Limb (tissue), 2 donors: Measurements from ENCODE around the gene SLC7A5.
"Not testable (repeated sequence)": the region's sequence is repeated elsewhere in the genome, so short reads cannot be mapped to it uniquely, and the experiment has no call there.

Source experiments
- DNase-seq, 2 donors: peaks; one replicate each; pipeline ENCODE4 v3.0.0-alpha.2; 2016; ENCODE audit errors: extremely low spot score in 2 of 2

Gene SLC7A5

DNA sequence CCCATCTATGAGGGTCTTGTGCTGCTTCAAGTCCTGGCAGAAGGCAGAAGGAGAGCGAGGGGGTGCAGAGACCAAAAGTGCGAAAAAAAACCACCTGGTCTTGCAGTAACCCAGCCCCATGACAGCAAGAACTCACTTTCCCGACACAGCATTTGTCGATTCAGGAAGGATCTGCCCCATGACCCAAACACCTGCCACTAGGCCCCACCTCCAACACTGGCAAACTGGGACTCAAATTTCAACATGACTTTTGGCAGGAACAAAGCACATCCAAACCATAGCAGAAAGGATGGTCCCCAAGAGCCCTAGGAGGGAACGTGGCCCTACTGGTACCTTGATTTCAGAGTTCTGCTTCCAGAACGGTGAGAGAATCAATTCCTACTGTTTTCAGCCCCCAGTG, 68.8 kb downstream of the SLC7A5 start:
- DNase-seq, result no peak

DNA sequence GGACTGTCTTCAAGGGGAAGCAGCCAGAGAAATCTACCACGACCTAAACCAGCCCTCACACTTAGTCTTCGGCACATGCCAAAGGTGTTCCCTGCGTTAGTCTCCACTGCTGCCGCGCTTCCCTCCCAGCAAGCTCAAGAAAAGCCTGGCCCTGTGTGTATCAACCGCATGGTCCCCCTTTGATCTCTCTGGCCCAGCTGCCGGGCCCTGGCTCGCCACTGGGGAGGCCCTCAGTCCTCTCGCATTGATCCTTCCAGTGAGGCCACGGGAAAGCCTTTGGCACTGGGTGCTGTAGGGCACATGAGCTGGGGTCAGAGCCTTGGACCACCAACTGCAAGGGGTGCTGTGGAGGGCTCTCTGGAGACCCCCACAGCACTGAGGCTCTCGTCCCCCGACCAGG, 74.0 kb downstream of the SLC7A5 start:
- no peak for DNase-seq

DNA sequence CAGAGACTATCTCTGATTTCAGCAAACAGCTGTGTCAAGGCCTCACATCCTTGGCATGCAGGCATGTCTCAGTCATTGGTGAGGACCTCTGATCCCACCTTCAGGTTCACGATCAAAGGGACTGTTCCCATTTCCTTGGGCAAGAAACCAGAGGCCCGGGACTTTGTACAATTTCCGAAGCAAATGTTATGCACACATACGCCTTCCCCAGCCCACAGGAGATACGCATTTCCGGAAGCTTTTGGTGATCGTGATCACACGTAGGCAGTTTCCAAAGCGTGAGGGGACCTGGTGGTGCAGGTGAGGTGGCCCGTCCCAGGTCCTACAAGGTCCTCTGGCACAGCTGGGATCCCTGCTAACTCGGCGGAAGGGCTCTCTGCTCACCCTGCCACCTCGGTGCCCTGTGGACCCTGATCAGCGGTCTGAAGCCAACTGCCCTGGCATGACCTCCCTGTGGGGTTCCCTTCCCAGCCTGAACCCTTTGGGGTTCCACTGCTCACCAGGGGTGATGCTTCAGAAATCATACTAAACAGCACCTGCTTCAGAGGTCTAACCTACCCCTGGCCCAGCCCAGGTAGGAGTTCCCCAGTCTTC, 74.7 kb downstream of the SLC7A5 start:
- no peak for DNase-seq

DNA sequence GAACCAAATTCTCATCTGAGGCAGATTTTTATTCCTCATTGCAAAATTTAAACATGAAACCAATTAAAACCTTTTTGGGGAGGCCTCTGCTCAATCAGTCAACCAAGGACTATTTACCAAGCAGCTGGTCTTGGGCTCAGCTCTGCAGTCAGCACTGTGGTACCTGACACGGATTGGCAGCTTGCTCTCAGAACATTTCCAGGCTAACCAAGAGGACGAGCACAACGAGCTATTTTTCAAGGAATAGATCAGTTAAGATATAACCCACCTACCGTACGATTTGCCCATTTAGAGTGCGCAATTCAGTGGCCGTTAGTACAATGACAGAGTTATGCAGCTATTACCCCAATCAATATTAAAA, 77.1 kb downstream of the SLC7A5 start:
- no peak for DNase-seq

DNA sequence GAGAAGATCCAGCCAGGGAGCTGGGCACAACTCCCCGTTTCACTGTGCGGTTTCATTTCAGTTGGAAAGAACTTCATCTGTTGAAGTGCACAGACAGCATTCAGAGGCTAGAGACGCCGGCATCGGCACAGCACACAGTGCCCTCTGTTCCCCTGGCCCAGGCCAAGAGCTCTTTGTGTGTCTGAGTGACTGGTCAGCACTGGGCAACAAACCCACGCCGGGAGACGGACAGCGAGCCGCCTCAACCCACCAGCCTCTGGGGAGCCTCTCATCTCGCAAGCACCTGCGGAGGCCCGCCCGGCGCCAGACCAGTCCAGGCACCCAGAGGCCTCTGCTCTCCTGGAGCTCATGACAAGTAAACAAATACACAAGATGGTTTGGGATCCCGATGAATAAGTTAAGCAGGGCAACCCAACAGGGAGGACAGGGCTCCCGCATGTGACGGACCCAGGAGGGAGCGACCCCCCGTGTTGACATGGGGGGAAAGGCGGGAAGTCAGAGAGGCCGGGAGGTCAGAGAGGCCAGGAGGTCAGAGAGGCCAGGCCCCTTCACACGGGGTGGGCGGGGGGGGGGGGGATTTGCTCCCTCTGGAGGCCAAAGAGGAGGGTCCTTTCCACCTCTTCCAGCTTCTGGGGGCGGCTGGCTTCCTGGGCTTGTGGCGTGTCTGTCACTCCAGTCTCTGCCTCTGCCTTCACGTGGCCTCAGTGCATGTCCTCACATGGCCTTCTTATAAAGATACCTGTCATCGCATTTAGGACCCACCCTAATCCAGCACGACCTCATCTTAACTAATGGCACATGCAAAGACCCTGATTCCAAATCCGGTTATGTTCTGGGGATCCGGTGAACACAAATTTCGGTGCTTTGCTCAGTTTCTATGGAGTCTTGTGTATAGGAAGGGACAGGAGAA, 77.8 kb downstream of the SLC7A5 start:
- no peak for DNase-seq

DNA sequence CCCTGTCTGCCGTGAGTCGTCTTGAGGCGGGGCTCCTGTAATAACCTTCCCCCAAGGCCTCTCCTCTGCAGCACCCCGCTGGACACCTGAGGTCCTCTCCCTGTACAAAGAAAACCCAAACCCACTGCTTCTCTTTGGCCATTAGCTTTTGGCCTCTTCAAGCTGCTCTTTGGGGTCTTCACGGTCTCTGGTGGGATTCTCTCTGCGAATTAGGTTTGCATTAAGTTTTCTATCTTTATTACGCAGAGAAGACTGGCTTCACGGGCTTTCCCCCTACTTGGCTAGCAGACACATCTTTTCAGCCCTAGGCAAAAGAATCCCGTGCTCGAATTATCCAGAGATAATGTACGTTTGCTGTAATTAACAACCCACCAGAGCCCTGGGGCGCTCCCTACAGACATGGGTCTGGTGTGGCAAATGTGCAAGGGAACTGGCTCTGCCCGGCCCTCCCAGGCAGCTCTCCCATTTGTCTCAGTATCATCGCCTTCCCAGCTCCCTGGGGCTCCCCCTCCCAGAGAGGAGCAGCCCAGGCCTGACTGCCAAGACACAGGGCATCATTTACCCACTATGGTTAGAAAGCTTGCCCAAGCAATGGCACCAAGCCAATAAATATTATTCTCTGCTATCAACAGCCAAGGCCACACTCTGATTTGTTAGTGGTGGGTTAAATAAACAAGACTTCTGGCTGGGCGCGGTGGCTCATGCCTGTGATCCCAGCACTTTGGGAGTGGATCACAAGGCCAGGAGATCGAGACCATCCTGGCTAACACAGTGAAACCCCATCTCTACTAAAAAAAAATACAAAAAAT, 78.8 kb downstream of the SLC7A5 start:
- no peak for DNase-seq

DNA sequence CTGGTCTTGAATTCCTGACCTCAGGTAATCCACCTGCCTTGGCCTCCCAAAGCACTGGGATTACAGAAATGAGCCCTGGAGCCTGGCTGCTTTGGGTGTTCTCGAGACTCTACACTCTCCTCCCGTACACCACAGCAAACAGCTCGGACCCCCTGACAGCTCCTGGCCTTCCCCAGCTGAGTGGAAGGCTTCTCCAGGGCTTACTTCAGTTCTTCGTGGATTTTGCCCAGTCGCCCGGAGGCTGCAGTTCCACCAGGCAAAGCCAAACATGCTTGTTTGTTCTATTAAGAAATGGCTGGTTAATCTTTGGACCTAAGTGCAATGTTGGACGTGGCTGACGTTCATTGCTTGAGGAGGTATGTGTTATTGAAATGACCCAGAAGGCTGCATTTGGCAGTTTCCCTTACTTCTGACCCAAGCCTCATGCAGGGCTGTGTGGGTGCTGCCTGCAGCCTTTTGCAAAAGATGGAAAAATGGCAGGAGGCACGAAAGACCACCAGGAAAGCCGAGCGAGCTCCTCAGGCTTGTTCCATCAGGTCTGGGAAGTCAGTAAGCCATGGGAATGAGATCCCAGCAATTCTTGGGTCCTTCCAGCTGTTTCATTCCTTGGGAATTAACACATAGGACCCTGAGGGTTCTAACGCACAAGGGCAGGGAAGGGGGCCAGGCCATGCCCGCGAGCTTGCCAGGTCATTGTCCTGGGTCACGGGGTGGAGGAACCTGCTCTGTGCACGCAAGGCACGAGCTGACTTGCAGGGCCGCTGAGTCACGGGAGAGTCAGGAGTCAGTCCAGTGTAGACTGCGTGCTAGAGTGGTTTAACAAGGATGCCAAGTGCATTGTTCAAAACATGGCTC, 79.6 kb downstream of the SLC7A5 start:
- no peak for DNase-seq

DNA sequence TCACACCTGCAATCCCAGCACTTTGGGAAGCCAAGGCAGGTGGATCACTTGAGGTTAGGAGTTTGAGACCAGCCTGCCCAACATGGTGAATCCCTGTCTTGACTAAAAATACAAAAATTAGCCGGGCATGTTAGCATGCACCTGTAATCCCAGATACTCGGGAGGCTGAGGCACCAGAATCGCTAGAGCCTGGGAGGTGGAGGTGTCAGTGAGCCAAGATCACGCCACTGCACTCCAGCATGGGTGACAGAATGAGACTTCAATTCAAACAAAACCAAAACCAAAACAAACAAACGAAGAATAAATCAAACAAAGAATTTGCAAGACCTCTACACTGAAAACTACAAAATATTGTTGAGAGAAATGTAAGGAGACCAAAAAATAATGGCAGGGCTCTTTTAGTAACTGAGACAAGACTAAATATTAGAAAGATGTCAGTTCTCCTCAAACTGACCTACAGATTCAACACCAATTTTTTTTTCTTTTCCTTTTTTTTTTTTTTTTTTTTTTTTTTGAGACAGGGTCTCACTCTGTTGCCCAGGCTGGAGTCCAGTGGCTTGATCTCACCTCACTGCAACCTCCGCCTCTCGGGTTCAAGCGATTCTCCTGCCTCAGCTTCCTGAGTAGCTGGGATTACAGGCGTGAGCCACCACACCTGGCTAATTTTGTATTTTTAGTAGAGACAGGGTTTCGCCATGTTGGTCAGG, 80.4 kb downstream of the SLC7A5 start:
- DNase-seq, result not testable (repeated sequence)

DNA sequence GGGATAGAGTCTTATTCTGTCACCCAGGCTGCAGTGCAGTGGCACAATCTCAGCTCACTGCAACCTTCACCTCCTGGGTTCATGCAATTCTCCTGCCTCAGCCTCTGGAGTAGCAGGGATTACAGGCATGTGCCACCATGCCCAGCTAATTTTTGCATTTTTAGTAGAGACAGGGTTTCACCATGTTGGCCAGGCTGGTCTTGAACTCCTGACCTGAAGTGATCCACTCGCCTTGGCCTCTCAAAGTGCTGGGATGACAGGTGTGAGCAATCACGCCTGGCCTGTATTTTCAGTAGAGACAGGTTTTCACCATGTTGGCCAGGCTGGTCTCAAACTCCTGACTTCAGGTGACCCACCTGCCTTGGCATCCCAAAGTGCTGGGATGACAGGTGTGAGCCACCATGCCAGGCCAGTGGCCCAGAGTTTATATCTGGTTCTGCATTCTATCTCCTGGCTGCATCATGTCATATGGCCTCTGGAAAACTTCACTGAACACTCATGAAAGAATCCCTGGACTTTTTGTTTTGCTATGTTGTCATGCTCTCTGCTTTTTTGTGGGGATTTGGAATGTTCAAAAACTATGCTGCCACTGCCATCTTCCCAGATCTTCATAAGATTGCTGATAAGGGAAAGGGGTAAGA, 81.7 kb downstream of the SLC7A5 start:
- not testable (repeated sequence) for DNase-seq

DNA sequence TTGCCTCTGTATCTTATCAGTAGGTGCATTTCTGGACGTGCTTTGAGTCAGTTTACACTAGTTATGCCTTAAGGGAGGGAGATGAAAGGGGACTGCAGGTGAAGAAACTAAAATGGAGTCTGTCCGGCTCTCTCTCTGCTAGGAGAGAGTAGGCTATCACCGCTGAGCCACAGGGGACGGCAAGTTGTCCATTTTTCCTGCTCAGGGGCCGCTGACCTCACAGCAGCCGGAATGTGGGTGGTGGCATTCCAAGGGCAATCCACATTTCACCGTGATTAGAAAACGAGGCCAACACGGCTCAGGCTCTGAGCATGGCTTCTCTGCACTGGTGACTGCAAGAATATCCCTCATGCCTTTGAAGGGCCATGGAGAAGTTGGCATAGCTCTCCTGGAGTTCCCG, 84.5 kb downstream of the SLC7A5 start:
- no peak for DNase-seq

DNA sequence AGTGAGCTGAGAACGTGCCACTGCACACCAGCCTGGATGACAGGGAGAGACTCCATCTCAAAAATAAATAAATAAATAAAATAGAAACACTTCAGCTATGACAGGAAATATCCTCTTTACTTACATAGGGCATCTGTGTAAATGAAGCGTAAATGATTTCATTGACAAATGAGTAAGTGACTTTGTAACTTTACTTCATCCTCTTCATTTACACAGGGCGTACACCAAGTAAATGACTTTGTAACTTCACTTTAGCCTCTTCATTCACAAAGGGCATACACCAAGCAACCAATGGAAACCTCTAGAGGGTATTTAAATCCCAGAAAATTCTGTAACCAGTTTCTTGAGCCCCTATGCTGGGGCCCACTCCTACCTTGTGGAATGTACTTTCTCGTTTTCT, 87.3 kb downstream of the SLC7A5 start:
- DNase-seq, result no peak

DNA sequence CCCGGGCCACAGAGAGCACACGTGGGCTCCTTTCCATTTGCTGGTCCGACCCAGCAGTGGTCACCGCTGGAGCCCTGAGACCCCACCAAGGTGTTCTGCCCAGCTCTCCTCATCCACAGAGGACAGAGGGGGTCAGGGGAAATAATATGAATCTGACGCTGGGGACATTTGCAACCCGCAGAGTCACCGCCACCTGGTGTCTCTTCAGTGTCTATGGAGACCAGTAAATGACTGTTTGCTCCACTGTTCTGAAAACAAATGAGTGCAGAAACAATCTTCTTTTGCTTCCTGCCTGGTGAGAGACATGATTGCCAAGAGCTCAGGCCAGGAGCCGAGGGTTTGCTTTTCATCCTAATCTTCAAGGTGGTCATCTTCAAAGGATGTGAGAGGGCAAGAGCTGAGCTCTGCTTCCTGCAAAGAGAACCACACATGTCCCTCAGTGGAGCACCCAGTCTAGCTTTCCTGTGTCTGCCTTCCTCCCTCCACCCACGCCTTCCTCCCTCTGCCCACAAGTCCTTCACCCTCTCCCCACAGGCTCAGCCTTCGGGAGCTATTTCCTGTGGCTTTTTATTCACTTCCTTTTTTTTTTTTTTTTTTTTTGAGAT, 88.8 kb downstream of the SLC7A5 start:
- DNase-seq, result no peak
